NB4 (cell line): Measurements from ENCODE around the gene ATP13A2.

Source experiments
- DNase-seq: peaks from one replicate; pipeline ENCODE4 v3.0.0; 2010; ENCODE audit warnings: low read depth
- H3K4me3 ChIP-seq: one replicate; pipeline ENCODE4 v1.5.1; 2011; ENCODE audit warnings: mild to moderate bottlenecking, low read depth, low read length, moderate library complexity
- MYC ChIP-seq: IDR thresholded peaks from 2 replicates; pipeline ENCODE4 v1.6.1; 2011; ENCODE audit warnings: low read depth, low read length
- POLR2A ChIP-seq: IDR thresholded peaks from 2 replicates; pipeline ENCODE4 v1.6.1; 2011; ENCODE audit warnings: mild to moderate bottlenecking; ENCODE audit not compliant: insufficient read length; ENCODE audit errors: extremely low read depth
- TF ChIP-seq, protein P1 (sequence below): IDR thresholded peaks from 2 replicates; pipeline ENCODE4 v1.6.1; 2011; ENCODE audit warnings: low read depth, low read length
- TF ChIP-seq, protein P2 (sequence below): IDR thresholded peaks from one replicate; pipeline ENCODE4 v1.5.1; 2012; ENCODE audit warnings: low read depth, low read length

ATP13A2 gene

GRCh38 chr1:16979475-16980327 is 32.0 kb downstream of the ATP13A2 start:
- H3K4me3 ChIP-seq = no peak overlapping the region
- DNase-seq = peak; percentile 22
- TF ChIP-seq, protein P1, sequence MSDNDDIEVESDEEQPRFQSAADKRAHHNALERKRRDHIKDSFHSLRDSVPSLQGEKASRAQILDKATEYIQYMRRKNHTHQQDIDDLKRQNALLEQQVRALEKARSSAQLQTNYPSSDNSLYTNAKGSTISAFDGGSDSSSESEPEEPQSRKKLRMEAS = no peak
- no peak for TF ChIP-seq MYC
- TF ChIP-seq, protein P2, sequence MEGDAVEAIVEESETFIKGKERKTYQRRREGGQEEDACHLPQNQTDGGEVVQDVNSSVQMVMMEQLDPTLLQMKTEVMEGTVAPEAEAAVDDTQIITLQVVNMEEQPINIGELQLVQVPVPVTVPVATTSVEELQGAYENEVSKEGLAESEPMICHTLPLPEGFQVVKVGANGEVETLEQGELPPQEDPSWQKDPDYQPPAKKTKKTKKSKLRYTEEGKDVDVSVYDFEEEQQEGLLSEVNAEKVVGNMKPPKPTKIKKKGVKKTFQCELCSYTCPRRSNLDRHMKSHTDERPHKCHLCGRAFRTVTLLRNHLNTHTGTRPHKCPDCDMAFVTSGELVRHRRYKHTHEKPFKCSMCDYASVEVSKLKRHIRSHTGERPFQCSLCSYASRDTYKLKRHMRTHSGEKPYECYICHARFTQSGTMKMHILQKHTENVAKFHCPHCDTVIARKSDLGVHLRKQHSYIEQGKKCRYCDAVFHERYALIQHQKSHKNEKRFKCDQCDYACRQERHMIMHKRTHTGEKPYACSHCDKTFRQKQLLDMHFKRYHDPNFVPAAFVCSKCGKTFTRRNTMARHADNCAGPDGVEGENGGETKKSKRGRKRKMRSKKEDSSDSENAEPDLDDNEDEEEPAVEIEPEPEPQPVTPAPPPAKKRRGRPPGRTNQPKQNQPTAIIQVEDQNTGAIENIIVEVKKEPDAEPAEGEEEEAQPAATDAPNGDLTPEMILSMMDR = no peak
- TF ChIP-seq POLR2A = no peak

DNA sequence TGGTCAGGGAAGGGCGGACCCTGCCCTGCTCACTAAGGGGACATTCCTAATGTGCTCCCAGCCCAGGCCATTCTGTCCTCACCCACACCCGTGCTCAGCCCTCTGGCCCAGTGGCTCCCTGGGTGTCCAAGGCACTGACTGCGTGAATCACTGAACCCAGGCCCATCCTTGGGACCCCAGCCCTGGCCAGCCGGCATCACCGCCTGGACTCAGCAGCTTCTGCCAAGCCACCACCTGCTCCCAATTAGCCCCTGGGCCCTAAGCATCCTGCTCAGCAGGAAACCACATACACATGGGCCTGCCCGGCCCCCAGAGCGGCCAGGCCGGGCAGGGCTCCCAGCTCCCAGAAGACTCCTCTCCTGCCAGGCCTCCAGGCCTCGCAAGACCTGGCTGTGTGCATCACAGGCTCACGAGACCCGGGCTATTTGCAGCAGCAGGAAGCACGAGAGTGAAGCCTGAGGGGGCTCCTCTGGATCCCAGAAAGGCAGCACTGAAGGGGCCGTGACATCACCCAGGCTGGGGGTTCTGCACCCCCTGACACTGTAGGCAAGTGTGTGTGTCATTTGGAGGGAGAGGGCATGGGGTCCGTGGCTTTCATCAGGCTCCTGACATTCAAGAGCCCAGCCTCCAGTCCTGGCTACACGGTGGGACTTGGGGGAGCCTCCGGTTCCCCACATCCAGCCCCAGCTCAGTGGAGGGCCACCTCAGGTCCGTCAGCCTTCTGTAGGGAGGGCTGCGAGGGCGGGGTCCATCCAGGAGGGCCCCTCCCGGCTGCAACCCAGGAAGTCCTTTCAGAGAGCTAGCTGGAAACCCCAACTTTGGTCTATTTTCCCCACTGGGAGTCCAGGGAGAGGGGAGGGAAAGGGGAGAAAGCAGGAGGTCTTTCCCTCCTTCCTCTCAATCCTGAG is 32.9 kb downstream of the ATP13A2 start:
- no peak overlapping the region for H3K4me3 ChIP-seq
- no peak for TF ChIP-seq POLR2A
- TF ChIP-seq, protein P2 = no peak
- TF ChIP-seq, protein P1 = no peak
- TF ChIP-seq MYC = no peak
- no peak for DNase-seq

- no peak for DNase-seq
- no peak overlapping the region for H3K4me3 ChIP-seq
- no peak for TF ChIP-seq POLR2A
These were observed 33.6 kb downstream of the ATP13A2 start for GRCh38 chr1:16978139-16978538.

- no peak overlapping the region for H3K4me3 ChIP-seq
- no peak for TF ChIP-seq MYC
- TF ChIP-seq, protein P1 = no peak
- TF ChIP-seq POLR2A = no peak
- TF ChIP-seq, protein P2 = no peak
- no peak for DNase-seq
These were observed 34.4 kb downstream of the ATP13A2 start for GRCh38 chr1:16977377-16977776.

DNA sequence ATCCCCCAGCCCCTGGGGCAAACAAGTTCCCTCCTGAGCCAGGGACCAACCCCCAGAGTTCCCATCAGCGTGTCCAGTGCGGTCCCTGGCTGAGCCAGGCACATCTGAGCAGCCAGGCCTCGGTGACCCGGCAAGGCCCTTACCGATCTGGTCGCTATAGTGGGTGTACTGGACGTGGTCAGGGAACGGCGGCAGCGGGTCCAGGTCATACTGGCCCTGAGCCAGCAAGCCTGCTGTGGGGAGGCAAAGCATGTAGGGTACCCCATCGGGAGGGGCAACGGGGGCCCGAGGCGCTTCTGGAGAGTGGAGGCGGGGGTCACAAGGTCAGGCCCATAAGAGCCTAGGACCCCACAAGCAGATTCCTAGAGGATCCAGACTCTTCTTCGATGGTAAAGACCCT is 34.8 kb downstream of the ATP13A2 start:
- TF ChIP-seq, protein P2 = no peak
- no peak overlapping the region for H3K4me3 ChIP-seq
- no peak for DNase-seq

GRCh38 chr1:16975838-16976237 is 35.9 kb downstream of the ATP13A2 start:
- no peak overlapping the region for H3K4me3 ChIP-seq
- DNase-seq = no peak
- TF ChIP-seq, protein P1 = no peak
- TF ChIP-seq POLR2A (no peak), MYC (no peak)
- TF ChIP-seq, protein P2 = no peak
